Subcutaneous adipose tissue (tissue), 4 donors: Measurements from ENCODE around the gene HLA-DMB. TPM values are rescaled to one million over a fixed set of nuclear protein-coding genes. Genes with fewer than 3 reads are reported as not detected.

Source experiments
- CTCF ChIP-seq: fragments of 450-650 bp; IDR thresholded peaks from one replicate; pipeline ENCODE4 v1.5.1; 2016; ENCODE audit warnings: low read depth, mild to moderate bottlenecking, control low read depth, antibody characterized with exemption, moderate library complexity
- total RNA-seq, 4 donors: library from RNA; depleted of rRNA; stranded (reverse); fragments of >200 nt; gene quantifications; one replicate each; pipeline ENCODE4 v1.1.0, GENCODE V29; 2016

HLA-DMB gene
- 100 to 1,000 TPM in 1 of 4 donors, 10 to 100 TPM in 3; 27.7 to 199 (median 36.4) TPM for total RNA-seq

DNA sequence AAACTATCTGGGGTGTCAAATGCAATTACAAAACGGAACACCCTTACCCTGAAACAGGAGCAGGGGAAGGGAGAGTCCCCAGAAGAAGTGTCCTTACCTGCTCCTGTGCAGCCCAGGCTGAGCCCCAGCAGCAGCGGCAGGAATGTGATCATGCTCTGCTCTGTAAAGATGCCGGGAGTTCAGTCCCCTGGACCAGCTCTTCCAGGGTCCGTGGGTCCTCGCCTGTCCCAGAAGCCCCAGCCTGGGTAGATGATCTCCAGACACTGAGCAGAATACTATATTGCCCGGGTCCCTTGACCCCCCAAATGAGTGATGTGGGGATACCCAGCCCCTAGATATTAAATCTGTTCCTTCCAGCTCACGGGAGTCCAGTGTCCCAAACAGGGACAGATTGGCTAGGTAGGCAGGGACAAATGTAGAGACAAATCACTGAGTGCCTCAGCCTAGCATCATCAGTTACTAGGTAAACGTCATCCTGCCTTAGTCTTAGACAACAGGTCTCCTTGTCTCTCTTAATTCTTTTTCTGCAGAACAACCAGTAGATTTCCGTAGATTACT, at the start of gene HLA-DMB:
Gene HLA-DMB, minus strand, starts transcription at position 373 of the 558 bp plus-strand sequence. Its CDS starts 221 bp downstream, at position 152.
- no peak for TF ChIP-seq CTCF

- no peak for TF ChIP-seq CTCF
Measured at GRCh38 chr6:32989368-32989767, 48.5 kb upstream of the HLA-DMB start.

DNA sequence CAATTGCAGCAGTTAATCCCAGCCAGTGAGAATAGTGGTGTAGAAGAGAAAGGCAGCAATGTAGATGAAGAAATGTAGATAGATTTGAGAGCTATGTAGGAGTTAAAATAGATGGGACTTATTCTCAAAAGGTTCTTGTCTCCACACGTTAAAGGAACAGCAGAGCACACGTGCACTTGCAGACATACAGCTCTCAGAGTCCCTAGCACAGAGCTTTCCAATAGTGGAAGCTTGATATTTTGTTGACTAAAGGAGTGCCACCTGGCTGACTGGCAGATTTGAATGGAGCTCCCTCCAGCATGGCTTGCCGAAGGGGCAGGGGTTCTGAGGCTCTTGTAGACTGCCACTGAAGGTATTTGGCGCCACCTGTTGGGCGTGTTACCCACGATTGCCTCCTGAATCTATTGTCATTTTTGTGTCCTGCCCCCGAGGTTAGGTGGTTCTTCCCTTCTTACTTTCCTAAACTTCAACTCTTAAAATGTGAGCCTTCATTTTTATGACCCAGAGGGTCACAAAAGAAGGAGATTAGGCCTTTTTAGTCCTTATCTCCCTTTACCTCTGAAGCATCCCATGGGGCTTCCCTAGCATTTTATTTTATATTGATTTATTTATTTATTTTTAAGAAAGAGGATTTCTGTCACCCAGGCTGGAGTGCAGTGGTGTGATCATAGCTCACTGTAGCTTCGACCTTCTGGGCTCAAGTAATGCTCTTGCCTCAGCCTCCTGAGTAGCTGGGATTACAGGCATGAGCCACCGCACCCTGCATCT, 44.0 kb upstream of the HLA-DMB start:
- no peak for TF ChIP-seq CTCF

GRCh38 chr6:32983964-32984621, 43.3 kb upstream of the HLA-DMB start:
- TF ChIP-seq CTCF = no peak

GRCh38 chr6:32983493-32983848, 42.6 kb upstream of the HLA-DMB start:
- no peak for TF ChIP-seq CTCF

DNA sequence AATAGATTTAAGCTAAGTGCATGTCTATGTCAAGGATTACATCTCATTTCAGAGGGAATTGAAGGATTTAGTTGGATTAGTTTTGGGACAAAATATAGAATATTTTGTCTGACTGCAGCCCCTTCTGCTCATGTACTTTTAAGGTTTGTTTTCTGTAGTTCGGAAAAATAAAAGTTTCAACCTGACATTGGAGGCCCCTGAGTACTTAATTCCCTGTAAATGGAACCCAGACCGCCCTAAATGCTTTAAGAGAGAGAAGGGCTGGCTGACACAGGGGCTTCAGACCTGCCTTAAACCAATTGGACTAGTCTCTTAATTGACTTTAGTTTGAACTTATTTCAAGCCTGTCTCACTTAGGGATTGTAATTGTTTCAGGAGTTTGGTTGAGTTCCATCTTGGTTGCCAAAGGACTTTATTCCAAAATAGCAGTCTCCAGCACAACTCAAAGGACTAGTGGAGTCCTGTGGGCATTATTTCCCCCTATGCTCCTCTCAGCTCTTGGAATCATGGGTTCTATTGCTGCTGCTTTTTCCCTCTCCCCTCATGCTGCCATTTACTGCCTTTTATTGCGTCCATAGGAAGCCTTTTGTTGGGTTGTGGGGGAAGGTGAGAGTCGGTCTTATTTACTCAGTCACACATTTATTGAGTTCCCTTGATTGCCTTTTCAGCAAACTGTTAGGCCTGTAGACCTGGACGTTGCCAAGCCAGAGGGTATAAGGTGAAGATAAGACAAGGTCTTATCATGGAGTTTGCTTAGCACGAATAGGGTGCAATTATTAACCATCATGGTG, 42.1 kb upstream of the HLA-DMB start:
- TF ChIP-seq CTCF = no peak
